HCT116 (cell line): ENCODE results near the gene MLPH.

Source experiments
- CTCF ChIP-seq, 3 experiments: fragments of 200-600 bp in 1 of 3; sonication (generic) in 1 of 3; IDR thresholded peaks in 2 of 3; conservative IDR thresholded peaks in 1 of 3; 2 replicates each; pipeline ENCODE4 v1.5.1; 2012 to 2017; ENCODE audit warnings: low read depth in 2 of 3, low read length in 2 of 3, antibody characterized with exemption in 1 of 3, borderline replicate concordance in 1 of 3, control low read depth in 1 of 3, mild to moderate bottlenecking in 1 of 3, mixed read lengths in 1 of 3, mixed run types in 1 of 3, moderate library complexity in 1 of 3; ENCODE audit not compliant: insufficient read depth in 1 of 3
- ELF1 ChIP-seq: IDR thresholded peaks from 2 replicates; pipeline ENCODE4 v1.6.1; 2012; ENCODE audit warnings: low read depth, borderline replicate concordance
- EZH2 ChIP-seq: fragments of 200-600 bp; sonication (generic); IDR thresholded peaks from 2 replicates; pipeline ENCODE4 v1.6.1; 2017; ENCODE audit warnings: antibody characterized with exemption, mixed run types
- FOSL1 ChIP-seq: IDR thresholded peaks from 2 replicates; pipeline ENCODE4 v1.6.1; 2012; ENCODE audit warnings: low read depth
- JUND ChIP-seq: IDR thresholded peaks from 2 replicates; pipeline ENCODE4 v1.6.1; 2012
- POLR2A ChIP-seq: IDR thresholded peaks from 2 replicates; pipeline ENCODE4 v1.7.0; 2011; ENCODE audit warnings: borderline replicate concordance; ENCODE audit not compliant: insufficient read depth, insufficient read length; ENCODE audit errors: extremely low read depth
- POLR2AphosphoS5 ChIP-seq: IDR thresholded peaks from 2 replicates; pipeline ENCODE4 v1.6.1; 2011; ENCODE audit warnings: mild to moderate bottlenecking, low read depth, low read length, moderate library complexity
- REST ChIP-seq: IDR thresholded peaks from 2 replicates; pipeline ENCODE4 v1.6.1; 2012; ENCODE audit warnings: low read depth
- SP1 ChIP-seq: IDR thresholded peaks from 2 replicates; pipeline ENCODE4 v1.6.1; 2012; ENCODE audit warnings: low read depth
- YY1 ChIP-seq: IDR thresholded peaks from 2 replicates; pipeline ENCODE4 v1.6.1; 2011; ENCODE audit warnings: low read length, low read depth, moderate library complexity, mild to moderate bottlenecking; ENCODE audit not compliant: insufficient replicate concordance; ENCODE audit errors: extremely low read depth
- ZNF274 ChIP-seq: fragments of 200-500 bp; sonication (Bioruptor generic); IDR thresholded peaks from 2 replicates; pipeline ENCODE4 v1.6.1; 2014; ENCODE audit warnings: mild to moderate bottlenecking, low read depth, low read length, inconsistent platforms

GRCh38 chr2:237572021-237572741, 85.1 kb downstream of the MLPH start:
- peak; percentile 93 to 98 (median 97) for TF ChIP-seq CTCF (IDR thresholded peaks at IDR 0.05 in 2 of 3, conservative IDR thresholded peaks at IDR 0.05 in 1 of 3; ENCODE audit: borderline replicate concordance in 1 of 3, insufficient read depth in 1 of 3, low read depth in 2 of 3, low read length in 2 of 3)
- no peak for TF ChIP-seq POLR2AphosphoS5
- no peak for TF ChIP-seq POLR2A
- no peak for TF ChIP-seq EZH2
- peak; percentile 26 for TF ChIP-seq YY1
- TF ChIP-seq REST, result no peak
- no peak for TF ChIP-seq JUND
- TF ChIP-seq ELF1, result no peak
- no peak for TF ChIP-seq ZNF274
- no peak for TF ChIP-seq FOSL1
- TF ChIP-seq SP1, result no peak
